Measurements from ENCODE around the gene SMIM10L1.

GRCh38 chr12:11130999-11131398, 40.0 kb upstream of the SMIM10L1 start:
- TF ChIP-seq POLR2AphosphoS5 (IDR thresholded peaks at IDR 0.05; ENCODE audit: low read depth, low read length) (no peak), REST (IDR thresholded peaks at IDR 0.05; ENCODE audit: insufficient read depth in 1 of 2, low read depth in 2 of 2, low read length in 2 of 2) (no peak), TAF1 (IDR thresholded peaks at IDR 0.05; ENCODE audit: borderline replicate concordance, insufficient read depth, low read length) (no peak), FOXP2 (optimal IDR thresholded peaks at IDR 0.05; ENCODE audit: borderline replicate concordance, extremely low read depth, extremely low read length, insufficient read depth) (no peak), SIN3A (IDR thresholded peaks at IDR 0.05; ENCODE audit: borderline replicate concordance, insufficient read depth, low read length) (no peak)

Data from PFSK-1 (cell line).